A549 (cell line): ENCODE measurements around the gene HOATZ.

Source experiments
- JUNB ChIP-seq: fragments of >200 bp; sonication (Bioruptor Twin); formaldehyde crosslinking; IDR thresholded peaks from 2 replicates; pipeline ENCODE4 v1.6.1; 2016
- MAX ChIP-seq: IDR thresholded peaks from 2 replicates; pipeline ENCODE4 v1.6.1; 2012
- NFE2L2 ChIP-seq: fragments of 150-350 bp; conservative IDR thresholded peaks from 2 replicates; pipeline ENCODE4 v1.6.1; 2014; ENCODE audit warnings: low read length
- POLR2A ChIP-seq: IDR thresholded peaks from 2 replicates; pipeline ENCODE4 v1.6.1; 2012; ENCODE audit warnings: mild to moderate bottlenecking, low read length
- RFX5 ChIP-seq: fragments of 450-650 bp; IDR thresholded peaks from 2 replicates; pipeline ENCODE4 v1.7.1; 2014; ENCODE audit warnings: antibody characterized with exemption, mild to moderate bottlenecking, moderate library complexity
- ZFP36 ChIP-seq: fragments of 450-650 bp; IDR thresholded peaks from 2 replicates; pipeline ENCODE4 v1.6.1; 2014; ENCODE audit warnings: borderline replicate concordance; ENCODE audit not compliant: partially characterized antibody
- TF ChIP-seq, protein P1 (sequence below): fragments of >200 bp; sonication (Bioruptor Twin); formaldehyde crosslinking; IDR thresholded peaks from 3 replicates; pipeline ENCODE4 v1.5.1; 2016

DNA sequence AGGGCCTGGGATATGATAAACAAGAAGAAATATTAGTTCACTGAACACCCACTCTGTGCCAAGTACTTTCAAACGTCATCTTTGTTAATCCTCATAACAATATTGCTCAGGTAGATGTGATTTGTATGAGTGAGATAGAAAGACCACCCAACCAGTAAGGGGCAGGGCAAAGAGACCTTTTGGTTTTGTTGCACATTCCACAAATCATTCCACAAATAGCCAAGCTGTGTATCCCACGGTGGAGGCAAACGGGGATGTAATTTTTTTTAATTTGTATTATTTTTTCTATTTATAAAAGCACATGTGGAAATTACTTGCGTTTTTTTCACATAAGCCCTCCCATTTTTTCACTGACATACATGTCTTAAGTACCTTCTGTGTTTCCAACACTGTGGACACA is 54.9 kb downstream of the HOATZ start:
- TF ChIP-seq MAX, result no peak
- TF ChIP-seq POLR2A, result no peak
- TF ChIP-seq, protein P1, sequence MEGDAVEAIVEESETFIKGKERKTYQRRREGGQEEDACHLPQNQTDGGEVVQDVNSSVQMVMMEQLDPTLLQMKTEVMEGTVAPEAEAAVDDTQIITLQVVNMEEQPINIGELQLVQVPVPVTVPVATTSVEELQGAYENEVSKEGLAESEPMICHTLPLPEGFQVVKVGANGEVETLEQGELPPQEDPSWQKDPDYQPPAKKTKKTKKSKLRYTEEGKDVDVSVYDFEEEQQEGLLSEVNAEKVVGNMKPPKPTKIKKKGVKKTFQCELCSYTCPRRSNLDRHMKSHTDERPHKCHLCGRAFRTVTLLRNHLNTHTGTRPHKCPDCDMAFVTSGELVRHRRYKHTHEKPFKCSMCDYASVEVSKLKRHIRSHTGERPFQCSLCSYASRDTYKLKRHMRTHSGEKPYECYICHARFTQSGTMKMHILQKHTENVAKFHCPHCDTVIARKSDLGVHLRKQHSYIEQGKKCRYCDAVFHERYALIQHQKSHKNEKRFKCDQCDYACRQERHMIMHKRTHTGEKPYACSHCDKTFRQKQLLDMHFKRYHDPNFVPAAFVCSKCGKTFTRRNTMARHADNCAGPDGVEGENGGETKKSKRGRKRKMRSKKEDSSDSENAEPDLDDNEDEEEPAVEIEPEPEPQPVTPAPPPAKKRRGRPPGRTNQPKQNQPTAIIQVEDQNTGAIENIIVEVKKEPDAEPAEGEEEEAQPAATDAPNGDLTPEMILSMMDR, result no peak
- TF ChIP-seq RFX5, result no peak
- no peak for TF ChIP-seq ZFP36
- no peak for TF ChIP-seq NFE2L2
- no peak for TF ChIP-seq JUNB
